PFSK-1 (cell line): ENCODE measurements around the gene RHBG.

ENCODE experiments used
- FOXP2 ChIP-seq: optimal IDR thresholded peaks from 2 replicates; pipeline ENCODE3; 2011; ENCODE audit warnings: borderline replicate concordance, control low read depth, inconsistent platforms; ENCODE audit not compliant: insufficient read depth; ENCODE audit errors: extremely low read length, extremely low read depth
- POLR2AphosphoS5 ChIP-seq: IDR thresholded peaks from 2 replicates; pipeline ENCODE4 v1.6.1; 2012; ENCODE audit warnings: low read depth, mild to moderate bottlenecking, control low read depth, low read length, moderate library complexity
- SIN3A ChIP-seq: IDR thresholded peaks from 2 replicates; pipeline ENCODE4 v1.6.1; 2012; ENCODE audit warnings: mild to moderate bottlenecking, low read length, moderate library complexity, borderline replicate concordance; ENCODE audit not compliant: insufficient read depth
- TAF1 ChIP-seq: IDR thresholded peaks from 2 replicates; pipeline ENCODE4 v1.6.1; 2012; ENCODE audit warnings: low read length, control low read depth, borderline replicate concordance; ENCODE audit not compliant: insufficient read depth
- TF ChIP-seq, protein P1 (sequence below), 2 experiments: IDR thresholded peaks; 2 replicates each; pipeline versions ENCODE4 v1.6.1 to v1.8.0; 2011 to 2012; ENCODE audit warnings: low read depth in 2 of 2, low read length in 2 of 2, control low read depth in 1 of 2, inconsistent platforms in 1 of 2, mild to moderate bottlenecking in 1 of 2, moderate library complexity in 1 of 2; ENCODE audit not compliant: insufficient read depth in 1 of 2

The RHBG gene

DNA sequence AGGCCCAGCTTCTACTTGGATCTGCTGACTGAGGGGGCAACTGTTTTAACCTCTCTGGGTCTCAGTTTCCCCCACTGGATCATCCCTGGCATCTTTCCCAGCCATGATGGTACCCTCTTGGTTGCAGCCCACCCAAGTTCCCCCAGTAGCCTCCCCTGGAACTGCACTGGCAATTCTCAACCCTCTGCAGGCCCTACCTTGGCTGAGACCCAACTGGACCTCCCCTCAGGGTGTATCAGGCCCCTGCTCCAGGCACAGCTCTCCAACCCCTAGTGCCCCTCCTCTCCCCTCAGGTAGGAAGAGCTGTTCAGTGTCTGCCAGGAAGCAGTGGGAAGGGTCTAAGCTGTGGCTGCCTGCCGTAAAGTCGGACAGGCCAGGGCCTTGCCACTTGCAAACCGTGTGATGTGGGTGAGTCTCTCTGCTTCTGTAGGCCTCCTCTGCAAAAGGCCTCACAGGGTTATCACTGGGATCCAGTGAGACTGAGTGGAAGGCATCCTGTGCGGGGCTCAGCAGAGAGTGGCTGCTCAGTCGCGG lies 32.1 kb downstream of the RHBG start:
- TF ChIP-seq, protein P1, sequence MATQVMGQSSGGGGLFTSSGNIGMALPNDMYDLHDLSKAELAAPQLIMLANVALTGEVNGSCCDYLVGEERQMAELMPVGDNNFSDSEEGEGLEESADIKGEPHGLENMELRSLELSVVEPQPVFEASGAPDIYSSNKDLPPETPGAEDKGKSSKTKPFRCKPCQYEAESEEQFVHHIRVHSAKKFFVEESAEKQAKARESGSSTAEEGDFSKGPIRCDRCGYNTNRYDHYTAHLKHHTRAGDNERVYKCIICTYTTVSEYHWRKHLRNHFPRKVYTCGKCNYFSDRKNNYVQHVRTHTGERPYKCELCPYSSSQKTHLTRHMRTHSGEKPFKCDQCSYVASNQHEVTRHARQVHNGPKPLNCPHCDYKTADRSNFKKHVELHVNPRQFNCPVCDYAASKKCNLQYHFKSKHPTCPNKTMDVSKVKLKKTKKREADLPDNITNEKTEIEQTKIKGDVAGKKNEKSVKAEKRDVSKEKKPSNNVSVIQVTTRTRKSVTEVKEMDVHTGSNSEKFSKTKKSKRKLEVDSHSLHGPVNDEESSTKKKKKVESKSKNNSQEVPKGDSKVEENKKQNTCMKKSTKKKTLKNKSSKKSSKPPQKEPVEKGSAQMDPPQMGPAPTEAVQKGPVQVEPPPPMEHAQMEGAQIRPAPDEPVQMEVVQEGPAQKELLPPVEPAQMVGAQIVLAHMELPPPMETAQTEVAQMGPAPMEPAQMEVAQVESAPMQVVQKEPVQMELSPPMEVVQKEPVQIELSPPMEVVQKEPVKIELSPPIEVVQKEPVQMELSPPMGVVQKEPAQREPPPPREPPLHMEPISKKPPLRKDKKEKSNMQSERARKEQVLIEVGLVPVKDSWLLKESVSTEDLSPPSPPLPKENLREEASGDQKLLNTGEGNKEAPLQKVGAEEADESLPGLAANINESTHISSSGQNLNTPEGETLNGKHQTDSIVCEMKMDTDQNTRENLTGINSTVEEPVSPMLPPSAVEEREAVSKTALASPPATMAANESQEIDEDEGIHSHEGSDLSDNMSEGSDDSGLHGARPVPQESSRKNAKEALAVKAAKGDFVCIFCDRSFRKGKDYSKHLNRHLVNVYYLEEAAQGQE (IDR thresholded peaks at IDR 0.05; ENCODE audit: insufficient read depth in 1 of 2, low read depth in 2 of 2, low read length in 2 of 2), result no peak
- TF ChIP-seq TAF1, result no peak
- no peak for TF ChIP-seq FOXP2
- no peak for TF ChIP-seq POLR2AphosphoS5
- TF ChIP-seq SIN3A, result no peak

DNA sequence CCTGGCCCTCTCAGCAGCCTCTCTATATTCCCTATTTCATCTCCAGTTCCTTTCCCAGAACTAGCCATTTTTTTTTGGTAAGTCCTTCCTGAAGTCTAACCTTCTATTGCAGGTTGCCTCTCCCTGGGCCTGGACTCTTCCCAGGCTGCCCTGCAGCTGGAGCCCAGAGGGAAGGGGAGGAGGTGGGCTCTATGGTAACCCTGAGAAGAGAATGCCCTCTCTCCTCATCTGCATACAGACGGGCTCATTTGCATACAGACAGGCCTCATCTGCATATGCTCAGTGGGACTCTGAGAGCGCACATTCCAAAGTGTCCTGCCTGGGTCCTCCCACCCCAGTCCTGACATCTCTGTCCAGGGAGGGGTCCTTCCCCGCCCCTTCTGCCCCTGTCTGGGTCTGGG lies 32.7 kb downstream of the RHBG start:
- no peak for TF ChIP-seq POLR2AphosphoS5
- no peak for TF ChIP-seq TAF1
- no peak for TF ChIP-seq SIN3A
- TF ChIP-seq FOXP2, result no peak
- TF ChIP-seq, protein P1 (IDR thresholded peaks at IDR 0.05; ENCODE audit: insufficient read depth in 1 of 2, low read depth in 2 of 2, low read length in 2 of 2), result no peak

DNA sequence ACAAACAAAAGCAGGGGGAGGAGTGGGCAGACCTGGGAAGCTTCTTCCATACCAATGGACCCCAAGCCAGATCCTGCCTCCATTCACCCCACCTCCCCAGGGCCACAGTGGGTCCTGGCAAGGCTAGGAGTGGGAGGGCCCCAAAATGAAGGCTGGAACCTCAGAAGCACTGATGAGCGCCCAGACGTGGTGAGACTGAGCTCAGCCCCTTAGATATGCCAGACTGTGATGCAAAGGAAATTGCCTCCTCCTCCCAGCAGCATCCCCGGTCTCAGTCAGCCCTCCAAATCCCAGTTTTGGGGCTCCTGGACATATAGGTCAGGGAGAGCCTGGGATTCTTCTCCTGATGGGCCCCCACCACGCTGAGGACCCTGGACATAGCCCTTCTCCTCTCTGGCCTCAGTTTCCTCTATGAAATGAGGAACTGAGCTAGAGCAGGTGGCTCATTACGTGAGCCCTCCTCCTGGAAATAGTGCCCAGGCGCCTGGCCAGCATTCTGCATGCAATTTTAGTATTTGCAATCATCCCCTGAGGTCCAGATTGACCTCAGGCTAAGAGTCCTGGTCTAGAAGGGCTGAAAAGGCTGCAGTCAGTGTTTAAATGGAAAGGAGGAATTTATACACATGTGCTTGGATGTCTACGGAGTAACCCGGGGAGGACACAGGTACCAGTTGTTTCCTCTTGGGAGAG lies 33.5 kb downstream of the RHBG start:
- no peak for TF ChIP-seq FOXP2
- no peak for TF ChIP-seq SIN3A
- TF ChIP-seq POLR2AphosphoS5, result no peak
- TF ChIP-seq, protein P1 (IDR thresholded peaks at IDR 0.05; ENCODE audit: insufficient read depth in 1 of 2, low read depth in 2 of 2, low read length in 2 of 2), result no peak
- TF ChIP-seq TAF1, result no peak

DNA sequence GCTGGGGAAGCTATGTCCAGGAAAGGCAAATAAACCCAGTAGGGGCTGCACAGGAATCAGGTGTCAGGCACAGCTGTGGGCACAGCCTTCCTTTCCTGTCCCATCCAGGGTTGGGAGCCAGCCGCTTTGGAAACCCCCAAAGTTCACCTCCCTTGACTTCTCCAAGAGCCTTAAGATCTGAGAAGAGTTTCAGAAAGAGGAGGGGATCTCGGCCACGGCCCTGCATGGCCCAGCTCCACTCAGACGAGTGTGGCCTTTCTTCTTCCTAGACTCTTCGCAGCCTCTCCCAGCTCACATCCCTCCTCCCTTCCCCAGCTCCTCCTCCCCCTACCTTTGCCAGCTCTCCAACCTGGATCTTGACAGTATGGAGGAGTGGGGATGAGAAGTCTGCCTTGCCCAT lies 36.7 kb downstream of the RHBG start:
- TF ChIP-seq POLR2AphosphoS5, result no peak
- TF ChIP-seq, protein P1 (IDR thresholded peaks at IDR 0.05; ENCODE audit: insufficient read depth in 1 of 2, low read depth in 2 of 2, low read length in 2 of 2), result no peak
- TF ChIP-seq FOXP2, result no peak
- no peak for TF ChIP-seq TAF1
- no peak for TF ChIP-seq SIN3A

DNA sequence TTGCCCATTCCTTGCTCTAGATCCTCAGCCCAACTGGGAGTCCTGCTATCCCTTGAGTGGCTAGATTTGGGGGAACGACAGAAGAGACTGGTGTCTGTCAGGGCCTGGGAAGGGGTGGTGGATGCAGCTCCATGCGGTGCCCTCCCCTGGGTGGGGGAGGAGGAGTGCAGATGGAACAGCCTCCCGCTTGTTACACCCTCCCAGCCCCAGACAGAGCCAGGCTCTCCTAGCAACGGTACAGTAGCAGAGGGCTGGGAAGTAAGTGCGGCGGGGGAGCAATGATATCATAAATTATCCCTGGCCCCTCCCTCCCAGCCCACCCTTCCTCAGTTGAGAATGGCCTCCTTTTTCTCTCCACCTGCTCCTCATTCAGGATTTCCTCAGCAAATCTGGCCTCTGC lies 37.2 kb downstream of the RHBG start:
- TF ChIP-seq SIN3A (no peak), FOXP2 (no peak), POLR2AphosphoS5 (no peak), TAF1 (no peak)
- TF ChIP-seq, protein P1 (IDR thresholded peaks at IDR 0.05; ENCODE audit: insufficient read depth in 1 of 2, low read depth in 2 of 2, low read length in 2 of 2), result no peak
